HL-60 (cell line): ENCODE results near the gene MEN1.

Experiments used
- DNase-seq, 2 experiments: peaks; one replicate each; pipeline ENCODE4 v3.0.0-alpha.2; 2010 to 2020; ENCODE audit warnings: low read depth in 1 of 2, low spot score in 1 of 2
- H3K27ac ChIP-seq: fragments of 250-450 bp; sonication (Bioruptor Pico); replicated peaks from 2 replicates; pipeline ENCODE4 v1.5.1; 2020; ENCODE audit warnings: mild to moderate bottlenecking, moderate library complexity
- H3K27me3 ChIP-seq: fragments of 250-450 bp; sonication (Bioruptor Pico); 2 replicates; pipeline ENCODE4 v1.5.1; 2021; ENCODE audit warnings: mild to moderate bottlenecking, moderate library complexity; ENCODE audit not compliant: insufficient read depth, poor library complexity, severe bottlenecking
- H3K4me3 ChIP-seq: replicated peaks from 2 replicates; pipeline ENCODE4 v1.5.1; 2011; ENCODE audit warnings: mild to moderate bottlenecking, control low read depth, low read length; ENCODE audit not compliant: insufficient read depth
- GABPA ChIP-seq: IDR thresholded peaks from 2 replicates; pipeline ENCODE4 v1.6.1; 2012; ENCODE audit warnings: low read depth
- POLR2AphosphoS5 ChIP-seq: IDR thresholded peaks from 2 replicates; pipeline ENCODE4 v1.6.1; 2012; ENCODE audit warnings: low read depth
- SPI1 ChIP-seq: IDR thresholded peaks from 2 replicates; pipeline ENCODE4 v1.6.1; 2012; ENCODE audit warnings: low read depth, mild to moderate bottlenecking, borderline replicate concordance
- TF ChIP-seq, protein P1 (sequence below): IDR thresholded peaks from one replicate; pipeline ENCODE4 v1.5.1; 2011; ENCODE audit warnings: low read length, control low read depth, inconsistent platforms; ENCODE audit not compliant: insufficient read depth
- TF ChIP-seq, protein P2 (sequence below): IDR thresholded peaks from 2 replicates; pipeline ENCODE4 v1.6.1; 2012; ENCODE audit warnings: low read depth; ENCODE audit not compliant: insufficient replicate concordance

The MEN1 gene

DNA sequence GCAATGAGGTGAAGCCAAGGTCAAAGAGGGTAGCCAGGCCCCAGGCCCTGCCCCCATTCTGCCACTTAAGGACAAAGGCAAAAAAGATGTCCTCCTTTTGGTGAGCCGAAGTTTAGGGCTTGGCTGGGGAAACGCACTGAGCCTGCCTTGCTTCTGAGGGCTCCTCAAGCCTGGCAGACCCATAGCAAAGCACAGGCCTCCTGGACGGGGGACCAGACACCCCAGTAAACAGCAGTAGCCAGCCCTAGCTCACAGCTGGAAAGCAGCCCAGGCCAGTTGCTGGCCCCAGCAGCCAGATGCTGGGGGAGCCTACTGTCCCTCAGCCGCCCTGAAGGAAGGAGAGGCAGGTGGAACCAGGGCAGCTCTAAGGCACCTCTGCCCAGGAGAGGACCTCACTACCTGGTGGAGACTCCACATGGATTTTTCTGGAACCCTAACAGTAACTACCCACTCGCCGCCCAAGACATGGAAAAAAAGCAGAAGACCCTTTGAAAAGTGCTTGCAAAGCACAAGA lies 46.8 kb downstream of the MEN1 start:
- Histone ChIP-seq H3K27ac (peak overlapping the region; percentile 38), H3K27me3 (no peaks in the 10 kb centered on the region), H3K4me3 (no peak overlapping the region)
- TF ChIP-seq, protein P1, sequence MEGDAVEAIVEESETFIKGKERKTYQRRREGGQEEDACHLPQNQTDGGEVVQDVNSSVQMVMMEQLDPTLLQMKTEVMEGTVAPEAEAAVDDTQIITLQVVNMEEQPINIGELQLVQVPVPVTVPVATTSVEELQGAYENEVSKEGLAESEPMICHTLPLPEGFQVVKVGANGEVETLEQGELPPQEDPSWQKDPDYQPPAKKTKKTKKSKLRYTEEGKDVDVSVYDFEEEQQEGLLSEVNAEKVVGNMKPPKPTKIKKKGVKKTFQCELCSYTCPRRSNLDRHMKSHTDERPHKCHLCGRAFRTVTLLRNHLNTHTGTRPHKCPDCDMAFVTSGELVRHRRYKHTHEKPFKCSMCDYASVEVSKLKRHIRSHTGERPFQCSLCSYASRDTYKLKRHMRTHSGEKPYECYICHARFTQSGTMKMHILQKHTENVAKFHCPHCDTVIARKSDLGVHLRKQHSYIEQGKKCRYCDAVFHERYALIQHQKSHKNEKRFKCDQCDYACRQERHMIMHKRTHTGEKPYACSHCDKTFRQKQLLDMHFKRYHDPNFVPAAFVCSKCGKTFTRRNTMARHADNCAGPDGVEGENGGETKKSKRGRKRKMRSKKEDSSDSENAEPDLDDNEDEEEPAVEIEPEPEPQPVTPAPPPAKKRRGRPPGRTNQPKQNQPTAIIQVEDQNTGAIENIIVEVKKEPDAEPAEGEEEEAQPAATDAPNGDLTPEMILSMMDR = no peak
- TF ChIP-seq POLR2AphosphoS5 = no peak
- no peak for TF ChIP-seq SPI1
- TF ChIP-seq, protein P2, sequence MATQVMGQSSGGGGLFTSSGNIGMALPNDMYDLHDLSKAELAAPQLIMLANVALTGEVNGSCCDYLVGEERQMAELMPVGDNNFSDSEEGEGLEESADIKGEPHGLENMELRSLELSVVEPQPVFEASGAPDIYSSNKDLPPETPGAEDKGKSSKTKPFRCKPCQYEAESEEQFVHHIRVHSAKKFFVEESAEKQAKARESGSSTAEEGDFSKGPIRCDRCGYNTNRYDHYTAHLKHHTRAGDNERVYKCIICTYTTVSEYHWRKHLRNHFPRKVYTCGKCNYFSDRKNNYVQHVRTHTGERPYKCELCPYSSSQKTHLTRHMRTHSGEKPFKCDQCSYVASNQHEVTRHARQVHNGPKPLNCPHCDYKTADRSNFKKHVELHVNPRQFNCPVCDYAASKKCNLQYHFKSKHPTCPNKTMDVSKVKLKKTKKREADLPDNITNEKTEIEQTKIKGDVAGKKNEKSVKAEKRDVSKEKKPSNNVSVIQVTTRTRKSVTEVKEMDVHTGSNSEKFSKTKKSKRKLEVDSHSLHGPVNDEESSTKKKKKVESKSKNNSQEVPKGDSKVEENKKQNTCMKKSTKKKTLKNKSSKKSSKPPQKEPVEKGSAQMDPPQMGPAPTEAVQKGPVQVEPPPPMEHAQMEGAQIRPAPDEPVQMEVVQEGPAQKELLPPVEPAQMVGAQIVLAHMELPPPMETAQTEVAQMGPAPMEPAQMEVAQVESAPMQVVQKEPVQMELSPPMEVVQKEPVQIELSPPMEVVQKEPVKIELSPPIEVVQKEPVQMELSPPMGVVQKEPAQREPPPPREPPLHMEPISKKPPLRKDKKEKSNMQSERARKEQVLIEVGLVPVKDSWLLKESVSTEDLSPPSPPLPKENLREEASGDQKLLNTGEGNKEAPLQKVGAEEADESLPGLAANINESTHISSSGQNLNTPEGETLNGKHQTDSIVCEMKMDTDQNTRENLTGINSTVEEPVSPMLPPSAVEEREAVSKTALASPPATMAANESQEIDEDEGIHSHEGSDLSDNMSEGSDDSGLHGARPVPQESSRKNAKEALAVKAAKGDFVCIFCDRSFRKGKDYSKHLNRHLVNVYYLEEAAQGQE = no peak
- TF ChIP-seq GABPA = no peak
- DNase-seq = no peak

DNA sequence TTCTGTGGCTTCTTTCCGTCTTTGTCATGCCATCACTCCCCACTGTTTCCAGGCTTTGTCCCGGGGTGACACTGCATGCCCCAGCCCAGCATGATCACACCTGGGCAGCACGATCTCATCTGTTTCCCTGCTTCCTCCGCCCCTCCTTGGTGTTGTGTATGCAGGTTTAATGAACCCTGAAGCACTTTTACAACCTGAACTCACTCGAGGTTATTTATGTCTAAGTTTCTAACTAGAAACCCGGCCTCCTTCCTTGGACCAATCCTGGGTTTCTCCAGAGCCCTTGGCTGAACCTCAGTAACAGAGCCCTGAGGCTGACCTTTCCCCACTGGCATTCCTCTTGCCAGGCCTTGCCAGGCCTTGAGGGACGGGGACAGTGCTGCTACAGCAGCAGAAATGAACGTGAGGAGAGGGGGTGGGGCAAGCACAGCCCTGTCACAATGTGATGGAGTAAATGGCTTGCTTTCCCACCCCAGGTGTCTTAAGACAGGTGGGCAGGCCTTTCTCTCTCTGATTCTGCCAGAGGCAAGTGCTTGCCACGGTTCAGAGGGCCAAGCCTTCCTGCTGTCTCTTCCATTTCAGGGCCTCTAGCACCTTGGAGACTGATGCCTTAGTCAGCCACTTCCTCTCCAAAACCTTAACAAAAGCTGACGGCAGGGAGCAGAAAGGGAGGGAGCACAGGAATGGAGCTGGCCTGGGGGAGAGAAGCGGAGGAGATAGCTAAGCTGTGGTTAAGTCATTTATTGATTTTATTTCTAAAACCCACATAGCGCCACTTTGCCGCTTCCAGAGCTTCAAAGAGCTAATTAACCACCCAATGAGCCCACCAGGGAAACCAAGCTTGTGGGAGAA lies 47.5 kb downstream of the MEN1 start:
- peak in 1 of 2 experiments; percentile 39 for DNase-seq
- H3K4me3 ChIP-seq = no peak overlapping the region

DNA sequence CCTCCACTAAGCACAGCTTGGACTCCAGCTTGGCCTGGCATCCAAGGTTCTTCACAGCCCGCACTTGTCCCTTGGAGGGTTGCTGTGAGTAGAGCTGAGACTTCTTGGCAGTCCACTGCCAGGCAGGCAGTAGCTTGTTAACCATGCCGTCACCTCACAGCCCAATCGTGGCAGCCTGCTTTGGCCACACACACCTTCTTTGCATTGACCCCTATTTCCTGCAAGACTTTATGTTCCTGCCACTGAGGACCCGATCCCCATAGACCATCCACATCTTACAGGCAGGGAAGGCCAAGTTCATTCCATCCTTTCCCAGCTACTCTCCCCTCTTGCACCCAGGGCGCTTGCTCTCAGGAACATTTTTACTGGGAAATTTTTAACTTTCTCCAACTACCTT lies 48.1 kb downstream of the MEN1 start:
- TF ChIP-seq POLR2AphosphoS5 (0 out of 2 replicates have a peak, but pooled peaks have one; percentile 68), SPI1 (no peak)
- TF ChIP-seq, protein P2 = no peak
- Histone ChIP-seq H3K27me3 (no peaks in the 10 kb centered on the region), H3K27ac (peak overlapping the region; percentile 32), H3K4me3 (no peak overlapping the region)
- DNase-seq = no peak

More for the DNA sequence above, 47.5 kb downstream of the MEN1 start:
- TF ChIP-seq, protein P1 = no peak
- TF ChIP-seq SPI1 (peak; percentile 68), GABPA (no peak), POLR2AphosphoS5 (peak; percentile 62; the same call in 1 of the 2 replicates)
- TF ChIP-seq, protein P2 = no peak
- peak overlapping the region; percentile 38 for H3K27ac ChIP-seq
- no peaks in the 10 kb centered on the region for H3K27me3 ChIP-seq
